GM21786 (cell line): ENCODE measurements around the gene THAP3.
"Not testable (repeated sequence)": the region's sequence is repeated elsewhere in the genome, so short reads cannot be mapped to it uniquely, and the experiment has no call there.

Experiments used
- ATAC-seq: cut with Tn5 transposase; IDR thresholded peaks from one replicate; pipeline ENCODE4 v1.9.1; 2021; ENCODE audit not compliant: unreplicated experiment

The THAP3 gene

DNA sequence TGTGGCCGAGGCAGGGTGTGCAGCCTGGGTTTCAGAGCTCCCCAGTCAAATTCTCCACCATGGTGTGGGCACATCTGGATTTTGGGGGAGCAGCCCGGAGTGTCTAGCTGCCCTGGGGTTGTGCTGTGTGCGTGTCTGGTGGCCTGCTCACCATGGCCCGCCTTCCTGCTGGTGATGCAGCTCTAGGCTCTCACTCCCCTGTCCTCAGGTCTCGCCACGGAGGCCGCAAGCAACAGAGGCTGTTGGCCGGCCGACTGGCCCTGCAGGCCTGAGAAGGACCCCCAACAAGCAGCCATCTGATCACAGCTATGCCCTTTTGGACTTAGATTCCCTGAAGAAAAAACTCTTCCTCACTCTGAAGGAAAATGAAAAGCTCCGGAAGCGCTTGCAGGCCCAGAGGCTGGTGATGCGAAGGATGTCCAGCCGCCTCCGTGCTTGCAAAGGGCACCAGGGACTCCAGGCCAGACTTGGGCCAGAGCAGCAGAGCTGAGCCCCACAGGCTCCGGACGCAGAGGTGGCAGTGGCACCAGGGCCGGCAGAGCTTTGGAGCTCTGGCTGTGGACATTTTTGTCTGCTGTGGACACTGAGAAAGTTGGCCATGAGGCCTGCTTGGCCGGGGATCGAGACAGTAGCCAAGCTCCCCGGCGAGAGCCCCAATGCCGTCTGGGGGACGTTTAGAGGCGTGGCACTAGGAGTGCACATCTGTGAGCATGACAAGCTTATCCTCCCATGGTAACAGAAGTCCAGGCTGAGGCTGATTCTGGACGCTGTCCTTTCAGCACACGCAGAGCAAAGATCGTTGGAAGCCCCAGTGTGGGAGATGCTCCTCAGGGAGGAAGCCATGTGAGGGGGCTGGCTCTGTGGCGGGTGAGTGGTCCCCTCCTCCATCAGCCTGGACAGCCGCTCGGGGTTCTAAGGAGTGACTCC, 8.2 kb downstream of the THAP3 start:
- ATAC-seq: no peak

DNA sequence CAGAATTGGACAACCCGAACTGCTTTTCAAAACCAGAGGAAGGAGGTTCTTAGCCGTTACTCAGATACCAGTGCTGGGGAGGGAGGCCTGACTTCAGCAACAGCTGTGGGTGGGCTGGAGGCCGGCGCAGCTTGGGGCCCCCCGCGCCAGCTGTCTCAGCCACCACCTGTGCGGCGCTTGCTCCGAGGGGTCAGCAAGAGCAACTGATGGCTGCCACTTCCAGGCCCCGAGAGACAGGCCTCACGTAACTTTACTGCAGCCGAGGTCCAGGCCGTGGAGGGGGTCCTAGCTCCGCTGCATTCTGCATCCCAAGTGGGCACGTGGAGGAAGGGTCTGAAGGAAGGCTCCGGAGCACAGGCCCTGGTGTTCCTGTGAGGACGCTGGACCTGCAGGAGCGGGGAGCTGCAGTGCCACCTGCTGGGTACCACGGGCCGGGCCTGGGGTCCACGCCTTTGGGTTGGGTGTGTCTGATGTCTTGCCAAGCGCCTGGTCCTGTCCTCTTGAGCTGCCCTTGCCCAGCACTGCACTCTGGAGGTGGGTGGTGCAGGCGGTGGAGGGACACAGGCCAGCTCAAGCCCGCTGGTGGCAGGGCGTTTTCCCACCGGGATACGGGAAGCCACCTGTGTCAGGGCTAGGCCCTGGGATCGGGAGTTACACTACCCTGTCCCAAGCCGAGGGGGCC, 9.8 kb downstream of the THAP3 start:
- ATAC-seq: no peak

DNA sequence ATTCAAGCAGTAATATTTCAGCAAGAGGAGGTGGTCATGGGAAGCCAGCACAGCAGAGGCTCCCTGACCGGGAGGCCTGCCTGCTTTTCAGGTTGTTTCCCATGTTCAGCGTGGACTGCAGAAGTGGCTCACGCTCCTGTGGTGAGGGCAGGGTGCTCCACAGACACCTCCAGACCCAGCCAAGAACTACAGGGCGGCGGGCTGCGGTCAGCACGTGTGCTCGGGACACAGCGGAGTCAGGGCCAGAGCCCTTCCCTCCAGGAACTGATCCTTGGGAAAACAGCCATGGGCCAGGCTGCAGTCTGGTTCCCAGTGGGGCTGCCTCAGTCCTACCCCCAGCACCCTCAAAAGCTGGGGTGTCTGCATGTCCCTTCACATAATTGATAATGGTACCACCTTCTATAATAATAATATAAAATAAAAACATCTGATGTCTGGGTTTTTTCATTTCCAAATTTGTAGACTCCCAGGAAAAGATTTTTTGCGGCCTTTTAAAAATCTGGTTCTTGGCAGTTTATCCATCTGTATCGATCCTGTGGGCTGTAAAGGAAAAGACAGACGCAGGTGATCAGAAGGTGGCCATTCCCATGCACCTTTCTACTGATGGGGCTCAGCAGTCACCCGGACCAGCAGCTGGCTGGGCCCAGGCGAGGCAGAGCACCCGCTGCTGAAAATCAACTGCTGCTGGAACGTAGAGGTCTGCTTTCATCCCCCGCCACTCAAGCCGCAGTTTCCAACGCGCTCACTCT, 10.7 kb downstream of the THAP3 start:
- no peak for ATAC-seq

DNA sequence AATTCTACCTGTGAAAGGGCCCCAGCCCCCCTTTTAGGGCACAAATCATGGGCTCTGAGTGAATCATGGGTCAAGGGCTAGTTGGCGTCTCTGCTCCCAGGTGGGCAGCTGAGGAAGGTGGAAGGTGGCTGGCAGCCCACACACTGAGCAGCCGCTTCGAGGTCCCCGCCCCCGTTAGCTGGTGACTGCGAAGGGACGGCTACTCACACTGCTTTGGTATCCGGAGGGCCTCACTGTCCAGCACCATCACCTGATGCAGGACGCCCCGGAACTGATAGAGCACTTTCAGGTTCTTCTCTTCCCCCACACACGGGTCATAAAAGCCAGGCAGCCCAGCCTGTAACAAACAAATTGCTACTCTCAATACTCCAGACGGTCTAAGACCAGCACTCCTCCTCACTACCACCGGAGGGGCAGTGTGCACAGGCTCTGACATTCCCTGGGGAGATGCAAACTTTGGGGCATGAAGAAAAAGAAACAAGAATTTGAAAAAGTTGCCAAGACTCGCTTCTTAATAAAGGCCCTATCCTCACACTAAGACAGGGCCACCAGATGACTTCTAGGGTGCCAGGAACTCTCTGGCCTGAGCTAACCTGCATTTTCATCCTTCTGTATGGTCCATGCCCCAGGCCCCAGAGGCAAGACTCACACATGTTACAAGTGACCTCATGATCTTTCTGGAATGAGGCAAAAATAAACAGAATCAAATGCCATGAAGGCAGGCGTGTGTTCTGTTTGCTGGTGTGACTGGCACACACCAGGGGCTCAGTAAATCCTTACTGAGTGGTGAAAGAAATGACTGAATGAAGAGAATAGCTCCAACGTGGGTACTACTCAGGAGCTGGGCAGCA, 11.5 kb downstream of the THAP3 start:
- ATAC-seq: no peak

DNA sequence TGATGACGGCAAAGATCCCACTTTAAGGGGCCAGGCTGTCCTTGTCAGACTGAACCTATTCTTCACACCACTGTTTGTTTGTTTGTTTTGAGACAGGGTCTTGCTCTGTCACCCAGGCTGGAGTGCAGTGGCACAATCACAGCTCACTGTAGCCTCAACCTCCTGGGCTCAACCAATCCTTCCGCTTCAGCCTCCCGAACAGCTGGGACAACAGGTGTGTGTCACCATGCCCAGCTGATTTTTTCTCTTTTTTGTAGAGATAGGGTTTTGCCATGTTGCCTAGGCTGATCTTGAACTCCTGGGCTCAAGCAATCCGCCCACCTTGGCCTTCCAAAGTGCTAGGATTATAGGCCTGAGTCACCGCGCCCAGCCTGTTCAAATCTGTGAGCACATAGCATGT, 12.1 kb downstream of the THAP3 start:
- not testable (repeated sequence) for ATAC-seq

DNA sequence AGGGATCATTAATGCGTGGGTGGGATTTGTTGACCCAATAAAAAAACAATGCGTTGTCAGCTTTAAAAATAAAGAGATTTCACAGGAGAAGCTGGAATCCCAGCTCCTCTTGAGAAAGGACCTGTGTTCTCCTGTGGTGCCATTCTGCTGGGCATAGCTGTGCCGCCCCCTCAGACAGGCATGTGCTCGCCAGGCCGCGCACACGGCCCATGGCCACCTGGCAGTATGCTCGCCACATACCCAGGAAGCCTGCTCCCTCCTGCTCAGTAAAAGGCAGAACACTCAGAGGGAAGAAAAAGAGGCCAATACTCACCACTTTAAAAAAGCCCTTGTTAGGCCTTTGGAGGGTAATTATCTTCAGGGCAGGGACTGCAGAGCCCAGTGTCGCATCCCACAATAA, 13.1 kb downstream of the THAP3 start:
- ATAC-seq: no peak

DNA sequence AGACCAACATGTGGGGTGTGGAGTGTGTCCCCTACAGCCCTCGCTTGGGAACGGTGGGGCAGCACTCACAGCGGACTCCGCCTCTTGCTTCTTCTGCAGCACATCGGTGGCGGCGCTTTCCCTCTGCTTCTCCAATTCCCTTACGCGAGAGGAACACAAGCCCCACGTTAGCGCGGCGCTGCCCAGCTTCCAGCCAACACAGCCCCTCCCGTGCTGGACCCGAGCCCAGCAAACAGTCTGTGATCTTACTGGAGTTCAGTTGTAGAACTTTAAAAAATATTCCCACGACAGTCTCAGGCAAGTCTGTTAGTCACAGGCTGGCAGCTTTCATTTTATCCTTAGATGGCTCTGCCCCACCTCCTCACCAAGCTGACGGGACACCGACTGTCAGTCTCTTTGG, 13.6 kb downstream of the THAP3 start:
- no peak for ATAC-seq

DNA sequence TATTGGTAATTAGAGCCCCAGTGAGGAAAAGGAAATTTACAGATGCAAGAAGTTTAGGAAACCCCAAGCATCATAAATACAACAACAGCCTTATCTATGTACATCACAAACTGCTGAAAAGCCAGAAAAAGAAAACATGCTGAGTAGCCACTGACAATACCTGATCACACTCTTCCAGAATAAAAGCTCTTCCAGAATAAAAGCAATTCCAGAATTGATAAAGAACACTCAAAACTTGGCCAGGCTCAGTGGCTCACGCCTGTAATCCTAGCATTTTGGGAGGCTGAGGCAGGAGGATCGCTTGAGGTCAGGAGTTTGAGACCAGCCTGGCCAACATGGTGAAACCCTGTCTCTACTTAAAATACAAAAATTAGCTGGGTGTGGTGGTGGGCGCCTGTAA, 16.2 kb downstream of the THAP3 start:
- ATAC-seq: not testable (repeated sequence)

DNA sequence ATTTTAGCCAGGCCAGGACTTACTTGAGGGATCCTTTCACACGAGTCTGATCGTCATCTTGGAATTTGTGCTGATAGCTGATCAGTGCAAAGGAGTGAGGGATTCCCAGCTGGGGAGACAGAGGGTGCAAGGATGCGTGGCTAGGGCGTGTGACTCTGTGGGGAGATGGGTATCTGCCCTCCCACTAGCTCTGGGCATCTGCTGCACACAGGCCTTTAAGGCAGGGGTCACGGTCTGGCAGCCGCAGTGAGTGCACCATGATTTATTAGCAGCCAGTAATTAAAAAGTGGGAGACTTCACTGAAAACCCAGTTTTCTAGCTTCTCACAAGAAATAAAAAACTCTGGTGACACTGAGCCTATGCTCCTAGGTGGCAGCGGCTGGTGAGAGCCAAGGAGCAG, 20.4 kb downstream of the THAP3 start:
- ATAC-seq: no peak

DNA sequence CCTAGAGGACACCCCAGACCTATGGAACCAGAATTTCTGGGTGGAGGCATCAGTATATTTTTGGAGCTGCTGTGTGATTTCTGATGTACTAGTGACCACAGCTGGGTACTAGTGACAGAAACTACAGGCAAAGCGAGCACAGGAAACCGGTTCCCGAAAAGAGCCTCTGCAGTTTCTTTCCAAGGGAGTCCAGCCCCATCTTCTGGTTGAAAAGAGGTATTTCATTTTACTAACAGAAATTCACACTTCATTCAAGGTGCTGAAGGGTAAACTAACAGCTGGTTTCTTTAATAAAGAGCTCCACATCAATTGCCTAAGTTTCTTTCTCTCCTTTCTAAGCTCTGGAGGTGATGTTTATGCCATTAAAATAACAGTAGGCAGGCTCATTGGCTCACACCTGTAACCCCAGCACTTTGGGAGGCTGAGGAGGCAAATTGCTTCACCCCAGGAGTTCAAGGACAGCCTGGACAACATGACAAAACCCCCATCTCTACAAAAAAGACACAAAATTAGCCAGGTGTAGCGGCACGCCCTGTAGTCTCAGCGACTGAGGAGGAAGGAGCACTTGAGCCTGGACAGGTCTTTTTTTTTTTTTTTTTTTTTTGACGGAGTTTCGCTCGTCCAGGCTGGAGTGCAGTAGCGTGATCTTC, 22.0 kb downstream of the THAP3 start:
- ATAC-seq: no peak

DNA sequence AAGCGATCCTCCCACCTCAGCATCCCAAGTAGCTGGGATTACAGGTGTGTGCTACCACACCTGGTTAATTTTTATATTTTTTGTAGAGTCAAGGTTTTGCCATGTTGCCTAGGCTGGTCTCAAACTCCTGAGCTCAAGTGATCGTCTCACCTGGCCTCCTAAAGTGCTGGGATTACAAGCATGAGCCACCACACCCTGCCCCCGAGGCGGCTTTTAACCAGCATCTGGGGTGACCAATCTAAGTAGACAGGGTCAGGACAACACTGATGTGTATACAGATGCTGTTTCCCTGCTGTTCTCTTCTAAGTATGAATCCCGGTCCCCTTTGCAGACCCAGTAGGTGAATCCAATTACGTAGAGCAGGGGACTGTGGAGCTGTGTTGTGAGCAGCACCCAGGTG, 23.9 kb downstream of the THAP3 start:
- no peak for ATAC-seq

DNA sequence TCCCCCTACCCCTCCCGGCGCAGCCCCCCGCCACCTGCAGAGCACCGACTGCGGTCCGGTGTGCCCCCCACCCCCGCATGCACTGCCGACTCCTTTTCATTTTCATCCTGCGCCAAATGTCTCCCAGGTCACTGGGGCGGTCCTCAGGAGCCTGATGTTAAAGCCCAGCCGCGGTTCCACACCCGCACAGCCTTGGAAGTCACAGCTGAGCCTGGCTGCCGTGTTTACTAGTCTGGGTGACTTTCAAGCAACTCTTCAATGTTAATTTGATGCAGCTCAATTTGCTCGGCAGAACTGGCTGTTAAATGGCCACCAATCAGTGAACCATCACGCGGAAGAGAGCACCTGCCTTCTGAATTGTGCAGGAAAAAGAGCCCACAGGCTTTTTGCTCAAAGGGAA, 27.2 kb downstream of the THAP3 start:
- no peak for ATAC-seq

DNA sequence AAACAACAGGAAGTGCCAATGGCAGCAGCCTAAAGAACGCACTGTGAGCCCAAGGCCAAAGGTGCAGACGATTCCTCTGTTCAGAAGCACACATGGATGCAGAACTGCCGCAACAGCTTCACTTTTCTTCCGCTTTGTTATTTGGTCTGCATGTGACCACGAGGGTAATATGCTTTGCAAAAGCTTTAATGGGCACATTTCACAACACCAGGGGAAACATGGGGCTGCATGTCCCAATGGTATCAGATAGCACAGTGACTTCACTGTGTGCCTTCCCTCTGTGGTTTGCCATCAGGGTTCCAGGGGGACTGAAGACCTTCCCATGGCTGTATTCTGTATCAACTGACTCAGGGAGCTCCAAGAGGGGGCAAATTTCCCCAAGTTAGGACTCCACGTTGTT, 28.3 kb downstream of the THAP3 start:
- ATAC-seq: no peak

DNA sequence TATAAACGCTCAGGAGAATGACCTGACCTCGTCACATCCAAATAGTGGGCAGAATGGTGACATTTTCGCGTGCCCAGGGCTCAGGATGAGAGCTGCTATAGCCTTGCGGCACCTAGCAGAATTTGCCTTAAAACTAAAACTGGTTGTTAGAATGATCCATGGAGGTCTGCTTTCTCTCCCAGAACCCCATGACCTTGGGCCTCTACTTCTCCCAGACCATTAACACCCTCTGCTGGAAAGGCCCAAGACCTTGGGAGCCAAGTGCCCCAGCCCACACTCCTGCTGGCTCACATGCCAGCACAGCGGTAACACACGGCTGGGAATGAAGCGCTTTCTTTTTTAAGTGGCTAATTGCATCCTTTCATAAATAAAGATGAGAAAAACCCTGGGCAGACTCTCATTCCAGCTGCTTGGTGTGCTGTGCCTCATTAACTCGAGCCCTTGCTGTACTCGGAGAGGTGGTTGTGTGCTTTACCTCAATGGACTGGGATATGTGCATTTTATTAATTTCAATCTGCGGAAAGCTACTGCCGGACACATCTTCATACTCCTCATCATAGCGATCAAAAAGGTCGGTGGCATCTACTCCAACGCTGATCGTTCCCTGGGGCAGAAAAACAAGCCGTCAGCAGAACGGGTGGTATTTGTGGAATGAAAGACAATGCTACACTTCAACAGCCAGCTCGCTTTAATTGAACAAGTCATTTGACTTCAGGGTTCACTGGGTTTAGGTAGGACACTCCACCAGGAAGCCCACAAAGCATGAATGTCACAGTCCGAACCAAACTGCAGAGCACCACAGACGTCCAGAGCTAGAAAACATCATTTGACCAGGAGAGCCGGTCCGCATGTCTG, 29.0 kb downstream of the THAP3 start:
- ATAC-seq: no peak

DNA sequence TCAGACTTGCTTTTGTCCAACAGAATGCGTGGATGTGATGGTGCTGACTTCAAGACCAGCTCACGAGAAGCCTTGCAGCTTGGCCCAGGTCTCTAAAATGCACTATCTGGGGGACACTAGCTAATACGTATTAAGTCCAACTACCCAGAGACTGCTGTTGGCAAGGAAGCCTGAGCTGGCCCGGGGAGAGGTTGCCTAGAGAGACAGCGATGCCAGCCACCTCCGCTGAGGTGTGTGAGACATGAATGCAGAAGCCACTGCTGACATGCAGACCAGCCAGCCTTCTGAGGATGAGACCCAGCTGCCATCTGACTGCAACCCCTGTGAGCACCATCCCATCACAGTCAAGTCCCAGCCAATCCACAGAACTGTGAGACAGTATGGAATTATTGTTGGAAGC, 32.5 kb downstream of the THAP3 start:
- no peak for ATAC-seq

DNA sequence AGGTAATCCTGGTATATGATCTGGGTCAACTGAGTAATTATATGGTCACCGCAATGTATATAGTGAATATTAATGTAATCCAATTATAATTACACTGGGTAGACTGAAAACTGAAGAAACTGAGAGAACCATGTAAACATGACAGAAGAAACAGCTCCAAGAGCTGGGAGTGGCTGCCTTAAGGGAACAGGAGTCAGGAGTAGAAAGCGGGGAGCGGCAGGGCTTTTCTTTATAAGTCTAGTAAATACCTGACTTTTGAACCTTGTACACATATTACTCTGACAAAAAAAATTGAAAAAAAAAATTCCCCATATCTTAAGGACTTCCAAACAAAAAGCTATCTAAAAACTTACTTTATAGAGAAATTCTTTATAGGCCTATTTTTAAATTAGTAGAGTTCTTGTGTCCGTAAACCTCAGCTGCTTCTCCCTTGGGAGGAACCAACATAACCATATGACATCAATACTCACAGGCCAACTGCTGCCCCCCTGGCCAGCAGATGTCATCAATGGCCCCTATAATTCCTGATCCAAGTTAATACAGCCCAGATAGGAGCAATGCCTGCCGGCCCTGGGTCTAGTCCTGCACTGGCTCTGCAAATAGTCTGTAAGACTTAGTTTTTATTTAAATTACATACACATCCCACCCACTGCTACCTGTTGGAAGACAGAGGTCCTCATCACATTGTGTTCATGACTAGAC, 33.8 kb downstream of the THAP3 start:
- no peak for ATAC-seq

DNA sequence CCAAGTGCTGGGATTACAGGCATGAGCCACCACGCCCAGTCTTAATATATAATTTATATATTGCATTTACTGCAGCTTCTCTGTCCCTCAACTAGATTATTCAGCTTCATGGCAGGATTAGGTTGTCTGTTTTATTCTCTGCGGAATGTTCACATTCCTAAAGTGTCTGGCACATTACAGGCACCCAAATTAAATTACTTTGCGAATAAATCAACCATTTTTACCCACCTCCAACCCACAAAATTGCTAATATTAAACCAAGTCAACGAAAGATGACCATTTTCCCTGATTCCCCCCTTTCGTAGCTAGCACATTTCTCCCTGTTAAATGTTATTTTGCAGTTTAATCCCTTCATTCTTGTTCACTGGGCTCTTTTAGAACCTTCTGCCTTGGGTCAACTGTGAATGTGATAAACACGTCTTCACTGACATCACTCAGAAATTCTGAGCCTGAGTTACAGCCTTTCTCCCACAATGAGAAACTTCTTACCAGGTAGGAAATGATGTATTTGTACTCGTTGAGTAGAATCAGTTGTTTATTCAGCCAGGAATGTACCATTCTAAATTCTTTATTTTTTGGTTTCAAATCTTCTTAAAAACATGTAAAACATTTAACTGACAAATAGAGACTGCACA, 35.9 kb downstream of the THAP3 start:
- no peak for ATAC-seq

DNA sequence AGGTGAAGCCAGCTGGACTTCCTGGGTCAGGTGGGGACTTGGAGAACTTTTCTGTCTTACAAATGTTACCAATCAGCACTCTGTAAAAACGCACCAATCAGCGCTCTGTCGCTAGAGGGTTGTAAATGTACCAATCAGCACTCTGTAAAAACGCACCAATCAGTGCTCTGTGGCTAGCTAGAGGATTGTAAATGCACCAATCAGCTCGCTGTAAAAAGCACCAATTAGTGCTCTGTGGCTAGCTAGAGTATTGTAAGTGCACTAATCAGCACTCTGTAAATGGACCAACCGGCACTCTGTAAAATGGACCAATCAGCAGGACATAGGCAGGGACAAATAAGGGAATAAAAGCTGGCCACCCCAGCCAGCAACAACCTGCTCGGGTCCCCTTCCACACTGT, 37.8 kb downstream of the THAP3 start:
- not testable (repeated sequence) for ATAC-seq
